Right atrium auricular region (tissue), 2 donors: ENCODE measurements around the gene PROP1. TPM values are rescaled to one million over a fixed set of nuclear protein-coding genes. Genes with fewer than 3 reads are reported as not detected.
"Not testable (repeated sequence)": the region's sequence is repeated elsewhere in the genome, so short reads cannot be mapped to it uniquely, and the experiment has no call there.

Experiments used
- DNase-seq: peaks from one replicate; pipeline ENCODE4 v3.0.0-alpha.2; 2019; ENCODE audit warnings: low spot score
- H3K27ac ChIP-seq, 2 donors: fragments of 200-600 bp; sonication (generic); 1 replicate in 1 of 2; 2 replicates in 1 of 2; pipeline ENCODE4 v1.5.1; 2016 to 2019
- H3K27me3 ChIP-seq, 2 donors: fragments of 200-600 bp; sonication (generic); one replicate each; pipeline versions ENCODE4 v1.5.1 to v1.6.0; 2017 to 2019
- H3K36me3 ChIP-seq: fragments of 200-600 bp; sonication (generic); one replicate; pipeline ENCODE4 v1.5.1; 2016
- H3K4me1 ChIP-seq, 2 donors: fragments of 200-600 bp; sonication (generic); one replicate each; pipeline versions ENCODE4 v1.5.1 to v1.6.0; 2017 to 2019
- H3K4me3 ChIP-seq, 2 donors: fragments of 200-600 bp; sonication (generic); 1 replicate in 1 of 2; 2 replicates in 1 of 2; pipeline ENCODE4 v1.5.1; 2017 to 2019; ENCODE audit warnings: mild to moderate bottlenecking in 1 of 2, moderate library complexity in 1 of 2
- H3K9me3 ChIP-seq, 2 donors: fragments of 200-600 bp; sonication (generic); one replicate each; pipeline ENCODE4 v1.5.1; 2019
- CTCF ChIP-seq, 2 donors: fragments of 200-600 bp; sonication (generic); IDR thresholded peaks; one replicate each; pipeline ENCODE4 v1.5.1; 2019; ENCODE audit warnings: antibody characterized with exemption in 2 of 2
- total RNA-seq, 2 donors: library from RNA; depleted of rRNA; stranded (reverse); fragments of >200 nt; gene quantifications; one replicate each; pipeline ENCODE4 v1.1.0, GENCODE V29; 2016

The PROP1 gene
- total RNA-seq, 2 donors from 2014 or later: not detected

GRCh38 chr5:177964471-177964870 lies 31.6 kb downstream of the PROP1 start:
- no peak overlapping the region for H3K4me3 ChIP-seq
- H3K27ac ChIP-seq: no peak overlapping the region
- H3K27me3 ChIP-seq: no peaks in the 10 kb centered on the region
- H3K4me1 ChIP-seq: no peaks in the 10 kb centered on the region
- H3K36me3 ChIP-seq: no peaks in the 10 kb centered on the region
- no peak for DNase-seq
- H3K9me3 ChIP-seq: no peaks in the 10 kb centered on the region
- TF ChIP-seq CTCF (IDR thresholded peaks at IDR 0.05): no peak

GRCh38 chr5:177963966-177964365 lies 32.1 kb downstream of the PROP1 start:
- Histone ChIP-seq H3K4me3 (no peak overlapping the region), H3K27ac (no peak overlapping the region), H3K27me3 (no peaks in the 10 kb centered on the region), H3K9me3 (no peaks in the 10 kb centered on the region), H3K4me1 (no peaks in the 10 kb centered on the region), H3K36me3 (no peaks in the 10 kb centered on the region)
- no peak for TF ChIP-seq CTCF (IDR thresholded peaks at IDR 0.05)
- DNase-seq: no peak

- no peak for DNase-seq
- Histone ChIP-seq H3K4me1 (no peaks in the 10 kb centered on the region), H3K4me3 (no peak overlapping the region), H3K27me3 (no peaks in the 10 kb centered on the region), H3K36me3 (no peaks in the 10 kb centered on the region), H3K27ac (no peak overlapping the region), H3K9me3 (no peaks in the 10 kb centered on the region)
- no peak for TF ChIP-seq CTCF (IDR thresholded peaks at IDR 0.05)
Observed at GRCh38 chr5:177959315-177959714, 36.7 kb downstream of the PROP1 start.

GRCh38 chr5:177958696-177959095 lies 37.3 kb downstream of the PROP1 start:
- DNase-seq: no peak
- Histone ChIP-seq H3K4me1 (no peaks in the 10 kb centered on the region), H3K27me3 (no peaks in the 10 kb centered on the region), H3K27ac (no peak overlapping the region), H3K4me3 (no peak overlapping the region), H3K36me3 (no peaks in the 10 kb centered on the region), H3K9me3 (no peaks in the 10 kb centered on the region)
- no peak for TF ChIP-seq CTCF (IDR thresholded peaks at IDR 0.05)

- Histone ChIP-seq H3K4me1 (no peaks in the 10 kb centered on the region), H3K4me3 (no peak overlapping the region), H3K27ac (no peak overlapping the region), H3K36me3 (no peaks in the 10 kb centered on the region), H3K27me3 (no peaks in the 10 kb centered on the region), H3K9me3 (no peaks in the 10 kb centered on the region)
- no peak for DNase-seq
- TF ChIP-seq CTCF (IDR thresholded peaks at IDR 0.05): no peak
Observed at GRCh38 chr5:177957241-177957640, 38.8 kb downstream of the PROP1 start.

- not testable (repeated sequence) for H3K36me3 ChIP-seq, H3K4me1 ChIP-seq, H3K4me3 ChIP-seq, H3K9me3 ChIP-seq, DNase-seq, H3K27me3 ChIP-seq, H3K27ac ChIP-seq
Observed at GRCh38 chr5:177953101-177953500, 42.9 kb downstream of the PROP1 start.

GRCh38 chr5:177949656-177950055 lies 46.4 kb downstream of the PROP1 start:
- not testable (repeated sequence) for H3K36me3 ChIP-seq, H3K27me3 ChIP-seq, DNase-seq, H3K4me3 ChIP-seq, H3K9me3 ChIP-seq, H3K27ac ChIP-seq, H3K4me1 ChIP-seq

GRCh38 chr5:177949065-177949464 lies 47.0 kb downstream of the PROP1 start:
- not testable (repeated sequence) for H3K4me1 ChIP-seq, H3K27me3 ChIP-seq, H3K36me3 ChIP-seq, DNase-seq, H3K9me3 ChIP-seq, H3K27ac ChIP-seq, H3K4me3 ChIP-seq

GRCh38 chr5:177947912-177948311 lies 48.1 kb downstream of the PROP1 start:
- not testable (repeated sequence) for H3K4me3 ChIP-seq, H3K27me3 ChIP-seq, H3K36me3 ChIP-seq, H3K4me1 ChIP-seq, H3K9me3 ChIP-seq, H3K27ac ChIP-seq, DNase-seq

GRCh38 chr5:177945601-177946283 lies 50.3 kb downstream of the PROP1 start:
- DNase-seq, H3K27me3 ChIP-seq, H3K4me1 ChIP-seq, H3K4me3 ChIP-seq, H3K9me3 ChIP-seq, H3K36me3 ChIP-seq, H3K27ac ChIP-seq: not testable (repeated sequence)
